Measurements from ENCODE around the gene GALNT4. TPM values are rescaled to one million over a fixed set of nuclear protein-coding genes. Genes with fewer than 3 reads are reported as not detected.

The GALNT4 gene
- total and polyA plus RNA-seq, 10 of the 15 experiments (the other 5 are each of a cell fraction or from before 2014, with no cell fraction given), result 0.90 to 2.9 (median 1.8) TPM

GRCh38 chr12:89537389-89537788, 12.8 kb upstream of the GALNT4 start:
- WGBS (ENCODE audit: insufficient coverage, insufficient replicate concordance, low lambda C conversion rate, missing lambda C conversion rate), result 91% methylated on average over 3 of the region's 3 CpGs
- RAD21 ChIA-PET (ENCODE audit: unreplicated experiment), result interaction anchor here (0.6 kb wide), 1 partner anchor 567 kb away, joined by 3 read pairs; no protein-coding TSS in a partner anchor
- CTCF ChIA-PET, result no interaction called here
- no peak overlapping the region for H2AFZ ChIP-seq (ENCODE audit: control insufficient read depth, low read depth, low read length)
- H3K27ac ChIP-seq (ENCODE audit: control insufficient read depth, insufficient read depth), result no peak overlapping the region
- DNase-seq (ENCODE audit: low read depth, low spot score), result no peak
- H3K27me3 ChIP-seq (replicated peaks in 1 of 2; ENCODE audit: control insufficient read depth in 2 of 2, insufficient read depth in 2 of 2, low read length in 1 of 2), result no peaks in the 10 kb centered on the region
- H3K9ac ChIP-seq (ENCODE audit: control insufficient read depth, insufficient read depth, low read length), result no peak overlapping the region
- no peak overlapping the region for H3K4me2 ChIP-seq (ENCODE audit: control insufficient read depth, insufficient read depth)
- H3K36me3 ChIP-seq (ENCODE audit: control insufficient read depth in 2 of 2, insufficient read depth in 2 of 2, low read length in 1 of 2), result no peaks in the 10 kb centered on the region
- TF ChIP-seq TCF3 (IDR thresholded peaks at IDR 0.05; ENCODE audit: borderline replicate concordance, insufficient read depth, low read depth, low read length) (no peak), CHD2 (IDR thresholded peaks at IDR 0.05; ENCODE audit: borderline replicate concordance, low read depth, low read length) (no peak), IRF3 (IDR thresholded peaks at IDR 0.05) (no peak), POLR2AphosphoS5 (IDR thresholded peaks at IDR 0.05; ENCODE audit: low read length) (no peak), HSF1 (IDR thresholded peaks at IDR 0.05; ENCODE audit: low read depth, low read length) (no peak), MYC (IDR thresholded peaks at IDR 0.05; ENCODE audit: insufficient read depth, insufficient read length, insufficient replicate concordance, low read length, severe bottlenecking) (no peak), KDM1A (IDR thresholded peaks at IDR 0.05; ENCODE audit: borderline replicate concordance) (no peak), SREBF1 (IDR thresholded peaks at IDR 0.05; ENCODE audit: low read length) (no peak), KLF5 (IDR thresholded peaks at IDR 0.05; ENCODE audit: partially characterized antibody) (no peak)
- H3K79me2 ChIP-seq (ENCODE audit: control insufficient read depth, insufficient read depth, low read length), result no peaks in the 10 kb centered on the region
- in situ Hi-C loops (cut with MboI), result no loop called here
- no peaks in the 10 kb centered on the region for H3K4me1 ChIP-seq (ENCODE audit: control insufficient read depth, insufficient read depth, low read length)
- BruUV-seq (replicated peaks), result no TSS peak
- H4K20me1 ChIP-seq (ENCODE audit: control insufficient read depth, insufficient read depth), result no peaks in the 10 kb centered on the region
- POLR2A ChIA-PET, result no interaction called here
- FAIRE-seq, result no peak
- intact Hi-C loops (cut with micrococcal nuclease; ENCODE audit: unreplicated experiment), result no loop called here
- ATAC-seq, result no peak
- no peak overlapping the region for H3K4me3 ChIP-seq
- H3K9me3 ChIP-seq (replicated peaks; ENCODE audit: control insufficient read depth, insufficient read depth, low read length), result no peaks in the 10 kb centered on the region
- SMC1A ChIA-PET (ENCODE audit: uncharacterized antibody, unreplicated experiment), result interaction anchor here (1.4 kb wide), 1 partner anchor 11 kb away, joined by 3 read pairs; no protein-coding TSS in a partner anchor
